Activated CD8-positive, alpha-beta T cell treated with anti-CD3 and anti-CD28 coated beads for 36 hours (primary cell): ENCODE results near the gene SLC1A7. TPM values are rescaled to one million over a fixed set of nuclear protein-coding genes. Genes with fewer than 3 reads are reported as not detected.
A peak's percentile ranks its signal among the peaks of the same experiment; 100 is the strongest.
"Not testable (repeated sequence)": the region's sequence is repeated elsewhere in the genome, so short reads cannot be mapped to it uniquely, and the experiment has no call there.

Experiments
- ATAC-seq: fragments of 200-7000 bp; cut with Tn5 transposase; one replicate; pipeline ENCODE4 v1.10.0; 2021; ENCODE audit warnings: mild to moderate bottlenecking, moderate library complexity
- CTCF ChIA-PET: fragments of 350-600 bp; sonication (Branson Sonifier 250); formaldehyde crosslinking; loops from one replicate; lab custom pipeline; 2021; ENCODE audit warnings: antibody characterized with exemption; lab: Charles Lee
- POLR2A ChIA-PET: fragments of 350-600 bp; sonication (Branson Sonifier 250); formaldehyde crosslinking; loops from one replicate; lab custom pipeline; 2021; ENCODE audit warnings: antibody characterized with exemption; lab: Charles Lee
- DNase-seq: peaks from one replicate; pipeline ENCODE4 v3.0.0-alpha.2; 2020
- H3K27ac Mint-ChIP-seq: one replicate; pipeline ENCODE4 v1.8.0; 2021; ENCODE audit warnings: mild to moderate bottlenecking, mixed read lengths
- H3K27me3 Mint-ChIP-seq: one replicate; pipeline ENCODE4 v1.8.0; 2021; ENCODE audit warnings: mixed read lengths
- H3K36me3 Mint-ChIP-seq: one replicate; pipeline ENCODE4 v1.8.0; 2021; ENCODE audit warnings: low read depth, mixed read lengths
- H3K4me1 Mint-ChIP-seq: one replicate; pipeline ENCODE4 v1.8.0; 2021; ENCODE audit warnings: low read depth, mixed read lengths
- H3K4me3 Mint-ChIP-seq: one replicate; pipeline ENCODE4 v1.8.0; 2021; ENCODE audit warnings: mild to moderate bottlenecking, moderate library complexity, mixed read lengths
- H3K9me3 Mint-ChIP-seq: one replicate; pipeline ENCODE4 v1.8.0; 2021; ENCODE audit warnings: mixed read lengths
- intact Hi-C: fragments of 100-400 bp; cut with micrococcal nuclease; formaldehyde crosslinking; loops from one replicate; pipeline ENCODE4 v1.10.0; 2022
- total RNA-seq, 2 experiments: library from RNA; stranded (reverse); gene quantifications; one replicate each; pipeline ENCODE4 v1.2.3, GENCODE V29; 2021
- TF ChIP-seq, protein P1 (sequence below): fragments of 200-600 bp; IDR thresholded peaks from one replicate; pipeline ENCODE4 v1.8.0; 2022; ENCODE audit warnings: antibody characterized with exemption, mild to moderate bottlenecking

SLC1A7 gene
- total RNA-seq, 2 experiments from 2014 or later, result not detected

GRCh38 chr1:53186533-53186932, 44.1 kb upstream of the SLC1A7 start:
- Mint-ChIP-seq H3K27me3 (peaks cover 2% of the 10 kb centered on the region), H3K4me1 (no peaks in the 10 kb centered on the region), H3K27ac (no peak overlapping the region), H3K36me3 (no peaks in the 10 kb centered on the region), H3K9me3 (no peaks in the 10 kb centered on the region), H3K4me3 (no peak overlapping the region)
- TF ChIP-seq, protein P1, sequence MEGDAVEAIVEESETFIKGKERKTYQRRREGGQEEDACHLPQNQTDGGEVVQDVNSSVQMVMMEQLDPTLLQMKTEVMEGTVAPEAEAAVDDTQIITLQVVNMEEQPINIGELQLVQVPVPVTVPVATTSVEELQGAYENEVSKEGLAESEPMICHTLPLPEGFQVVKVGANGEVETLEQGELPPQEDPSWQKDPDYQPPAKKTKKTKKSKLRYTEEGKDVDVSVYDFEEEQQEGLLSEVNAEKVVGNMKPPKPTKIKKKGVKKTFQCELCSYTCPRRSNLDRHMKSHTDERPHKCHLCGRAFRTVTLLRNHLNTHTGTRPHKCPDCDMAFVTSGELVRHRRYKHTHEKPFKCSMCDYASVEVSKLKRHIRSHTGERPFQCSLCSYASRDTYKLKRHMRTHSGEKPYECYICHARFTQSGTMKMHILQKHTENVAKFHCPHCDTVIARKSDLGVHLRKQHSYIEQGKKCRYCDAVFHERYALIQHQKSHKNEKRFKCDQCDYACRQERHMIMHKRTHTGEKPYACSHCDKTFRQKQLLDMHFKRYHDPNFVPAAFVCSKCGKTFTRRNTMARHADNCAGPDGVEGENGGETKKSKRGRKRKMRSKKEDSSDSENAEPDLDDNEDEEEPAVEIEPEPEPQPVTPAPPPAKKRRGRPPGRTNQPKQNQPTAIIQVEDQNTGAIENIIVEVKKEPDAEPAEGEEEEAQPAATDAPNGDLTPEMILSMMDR, result no peak
- ChIA-PET CTCF (interaction anchor here (0.7 to 2.8 kb wide), 10 partner anchors 8 to 901 kb away, joined by 3 to 27 read pairs (median 3); partner anchors contain the start of gene CPT2), POLR2A (interaction anchor here (1.0 kb wide), 1 partner anchor 8 kb away, joined by 3 read pairs; no protein-coding TSS in a partner anchor)
- intact Hi-C loops, result no loop called here
- DNase-seq (no peak), ATAC-seq (no peak)

DNA sequence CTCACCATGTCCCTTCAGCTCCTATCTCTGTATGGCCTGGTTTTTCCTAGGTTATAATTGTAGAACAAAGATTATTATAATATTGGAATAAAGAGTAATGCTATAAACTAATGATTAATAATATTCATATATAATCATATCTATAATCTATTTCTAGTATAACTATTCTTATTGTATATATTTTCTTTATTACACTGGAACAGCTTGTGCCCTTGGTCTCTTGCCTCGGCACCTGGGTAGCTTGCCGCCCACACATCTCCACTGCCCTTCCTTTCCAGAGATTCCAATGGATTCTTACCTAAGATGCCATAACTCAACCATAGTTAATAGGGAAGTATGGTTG, 43.5 kb upstream of the SLC1A7 start:
- H3K4me1 Mint-ChIP-seq, ATAC-seq, POLR2A ChIA-PET, H3K27ac Mint-ChIP-seq, H3K4me3 Mint-ChIP-seq, intact Hi-C loops, H3K27me3 Mint-ChIP-seq, H3K9me3 Mint-ChIP-seq, H3K36me3 Mint-ChIP-seq, DNase-seq: not testable (repeated sequence)
- CTCF ChIA-PET, result interaction anchor here (0.8 to 2.8 kb wide), 11 partner anchors 9 to 484 kb away, joined by 3 to 27 read pairs (median 3); partner anchors contain the start of gene CPT2

DNA sequence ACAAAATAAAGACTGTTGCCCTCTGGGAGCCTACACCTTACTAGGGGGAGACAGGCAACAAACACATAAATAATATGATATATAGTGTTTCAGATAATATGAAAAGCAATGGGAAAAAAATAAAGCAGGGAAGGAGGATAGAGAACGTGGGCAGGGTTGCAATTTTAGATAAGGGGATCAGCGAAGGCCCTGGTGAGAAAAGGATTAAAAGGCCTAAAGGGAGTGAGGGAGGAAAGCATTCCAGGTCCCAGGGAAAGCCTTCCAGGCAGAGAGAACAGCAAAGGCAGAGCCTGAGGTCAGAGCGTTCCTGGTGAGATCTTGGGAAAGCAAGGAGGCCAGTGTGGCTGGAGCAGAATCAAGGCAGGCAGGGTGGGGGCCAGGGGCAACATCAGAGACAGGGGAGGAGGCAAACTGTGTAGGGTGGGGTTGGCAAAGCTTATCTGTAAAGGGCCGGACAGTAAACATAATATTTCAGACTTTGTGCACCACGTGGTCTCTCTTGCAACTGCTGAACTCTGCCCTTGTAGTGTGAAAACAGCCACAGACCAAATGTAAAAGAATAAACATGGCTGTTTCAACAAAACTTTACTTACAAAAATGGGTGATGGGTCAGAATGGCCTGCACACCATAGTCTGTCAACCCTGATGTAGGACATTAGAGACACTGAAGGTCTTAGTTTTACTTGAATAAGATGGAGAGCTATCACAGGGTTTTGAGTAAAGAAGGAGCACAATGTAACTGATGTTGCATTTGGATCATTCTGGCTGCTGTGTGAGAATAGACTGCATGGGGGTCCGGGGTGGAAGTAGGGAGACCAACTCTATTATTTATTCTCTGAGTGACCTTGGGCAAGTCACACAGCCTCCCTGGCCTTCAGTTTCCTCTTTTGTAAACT, 40.9 kb upstream of the SLC1A7 start:
- no peaks in the 10 kb centered on the region for H3K36me3 Mint-ChIP-seq
- TF ChIP-seq, protein P1, result no peak

GRCh38 chr1:53182716-53183094, 40.3 kb upstream of the SLC1A7 start:
- POLR2A ChIA-PET, result no interaction called here
- no peak for ATAC-seq
- no peak for DNase-seq

More for the DNA sequence above, 40.9 kb upstream of the SLC1A7 start:
- Mint-ChIP-seq H3K9me3 (no peaks in the 10 kb centered on the region), H3K27me3 (peaks cover 2% of the 10 kb centered on the region), H3K27ac (no peak overlapping the region), H3K4me1 (no peaks in the 10 kb centered on the region), H3K4me3 (no peak overlapping the region)
- ATAC-seq (no peak), DNase-seq (no peak)
- ChIA-PET POLR2A (no interaction called here), CTCF (interaction anchor here (1.0 to 3.1 kb wide), 13 partner anchors 8 to 299 kb away, joined by 3 to 30 read pairs (median 5); partner anchors contain the start of gene CPT2)
- intact Hi-C loops, result loop anchor here (5.0 kb wide), 2 partner anchors 276 to 486 kb away; partner anchors contain the start of gene COA7

GRCh38 chr1:53182111-53182593, 39.7 kb upstream of the SLC1A7 start:
- POLR2A ChIA-PET, result no interaction called here
- Mint-ChIP-seq H3K9me3 (no peaks in the 10 kb centered on the region), H3K27ac (no peak overlapping the region), H3K27me3 (peaks cover 2% of the 10 kb centered on the region), H3K4me3 (no peak overlapping the region), H3K4me1 (no peaks in the 10 kb centered on the region), H3K36me3 (no peaks in the 10 kb centered on the region)
- intact Hi-C loops, result loop anchor here (5.0 kb wide), 2 partner anchors 275 to 485 kb away; partner anchors contain the start of gene COA7
- DNase-seq (peak; percentile 94), ATAC-seq (peak; percentile 92)
- TF ChIP-seq, protein P1, result peak; percentile 92
- CTCF ChIA-PET, result interaction anchor here (0.5 to 3.1 kb wide), 21 partner anchors 9 to 321 kb away, joined by 3 to 30 read pairs (median 4); partner anchors contain the start of gene CPT2

More at GRCh38 chr1:53182716-53183094, 40.3 kb upstream of the SLC1A7 start:
- Mint-ChIP-seq H3K4me3 (no peak overlapping the region), H3K27ac (no peak overlapping the region), H3K27me3 (peaks cover 2% of the 10 kb centered on the region), H3K4me1 (no peaks in the 10 kb centered on the region), H3K9me3 (no peaks in the 10 kb centered on the region), H3K36me3 (no peaks in the 10 kb centered on the region)
- intact Hi-C loops, result loop anchor here (5.0 kb wide), 2 partner anchors 275 to 485 kb away; partner anchors contain the start of gene COA7
- TF ChIP-seq, protein P1, result no peak
- CTCF ChIA-PET, result interaction anchor here (0.5 to 3.1 kb wide), 20 partner anchors 9 to 321 kb away, joined by 3 to 30 read pairs (median 4); partner anchors contain the start of gene CPT2
